A549 (cell line): ENCODE data around the gene HERC4. TPM values are rescaled to one million over a fixed set of nuclear protein-coding genes. Genes with fewer than 3 reads are reported as not detected.

Experiments
- ATAC-seq, 2 experiments: fragments of 200-7000 bp in 1 of 2; fragments of >200 bp in 1 of 2; cut with Nextera tagmentation in 1 of 2; cut with Tn5 transposase in 1 of 2; 3 replicates each; pipeline versions ENCODE4 v1.8.0 to v1.9.1; 2018 to 2020; ENCODE audit warnings: mild to moderate bottlenecking in 1 of 2, moderate library complexity in 1 of 2
- CTCF ChIA-PET: fragments of 300-600 bp; sonication (Branson Sonifier 250); formaldehyde crosslinking; extraction: SDS; loops from one replicate; lab custom pipeline; 2021; ENCODE audit warnings: antibody characterized with exemption, inconsistent platforms; lab: Yijun Ruan, JAX
- POLR2A ChIA-PET: fragments of 350-600 bp; formaldehyde crosslinking; extraction: SDS; loops from one replicate; lab custom pipeline; 2021; ENCODE audit warnings: antibody characterized with exemption, inconsistent platforms; lab: Yijun Ruan, JAX
- DNase-seq, 2 experiments: peaks; one replicate each; pipeline versions ENCODE4 v3.0.0 to v3.0.0-alpha.2; 2011 to 2016; ENCODE audit warnings: low read depth in 1 of 2, low spot score in 1 of 2
- FAIRE-seq: peaks from 2 replicates; lab custom pipeline; 2011; peaks lifted over from hg19 to GRCh38; lab: Jason Lieb, UNC
- H3K27ac ChIP-seq, 2 experiments: fragments of >200 bp; sonication (Bioruptor Twin); formaldehyde crosslinking; 3 replicates each; pipeline ENCODE4 v1.5.1; 2016 to 2017
- H3K4me1 ChIP-seq: fragments of >200 bp; sonication (Bioruptor Twin); formaldehyde crosslinking; 3 replicates; pipeline ENCODE4 v1.6.1; 2016
- H3K4me2 ChIP-seq: fragments of >200 bp; sonication (Bioruptor Twin); formaldehyde crosslinking; 3 replicates; pipeline ENCODE4 v1.6.1; 2016
- H3K4me3 ChIP-seq: fragments of >200 bp; sonication (Bioruptor Twin); formaldehyde crosslinking; 3 replicates; pipeline ENCODE4 v1.5.1; 2016
- H3K9me3 ChIP-seq: fragments of >200 bp; sonication (Bioruptor Twin); formaldehyde crosslinking; 3 replicates; pipeline ENCODE4 v1.6.1; 2016
- CBX8 ChIP-seq: fragments of 200-600 bp; sonication (generic); IDR thresholded peaks from 2 replicates; pipeline ENCODE4 v1.6.1; 2016
- CEBPB ChIP-seq, 2 experiments: fragments of >200 bp in 1 of 2; sonication (Bioruptor Twin) in 1 of 2; formaldehyde crosslinking in 1 of 2; IDR thresholded peaks; 2 replicates each; pipeline ENCODE4 v1.6.1; 2012 to 2016
- CHD2 ChIP-seq: fragments of 150-350 bp; IDR thresholded peaks from 2 replicates; pipeline ENCODE4 v1.6.1; 2014; ENCODE audit warnings: low read length; ENCODE audit not compliant: partially characterized antibody
- CHD4 ChIP-seq: fragments of 200-600 bp; sonication (generic); IDR thresholded peaks from 2 replicates; pipeline ENCODE4 v1.6.1; 2016; ENCODE audit warnings: antibody characterized with exemption, mild to moderate bottlenecking, borderline replicate concordance
- EP300 ChIP-seq, 2 experiments: fragments of >200 bp; sonication (Bioruptor Twin); formaldehyde crosslinking; IDR thresholded peaks; 2 replicates in 1 of 2; 3 replicates in 1 of 2; pipeline ENCODE4 v1.6.1; 2016 to 2017
- ESRRA ChIP-seq: fragments of 150-350 bp; IDR thresholded peaks from 2 replicates; pipeline ENCODE4 v1.6.1; 2014; ENCODE audit warnings: mild to moderate bottlenecking, low read length, borderline replicate concordance
- FOSB ChIP-seq: fragments of 250-450 bp; sonication (Bioruptor Pico); IDR thresholded peaks from 2 replicates; pipeline ENCODE4 v1.5.0; 2020; ENCODE audit warnings: mild to moderate bottlenecking, moderate library complexity
- FOSL2 ChIP-seq, 2 experiments: fragments of 450-650 bp in 1 of 2; fragments of >200 bp in 1 of 2; sonication (Bioruptor Twin) in 1 of 2; formaldehyde crosslinking; IDR thresholded peaks; 2 replicates each; pipeline versions ENCODE4 v1.5.0 to v1.6.1; 2016 to 2020; ENCODE audit warnings: mild to moderate bottlenecking in 1 of 2, moderate library complexity in 1 of 2
- GATA3 ChIP-seq: IDR thresholded peaks from 2 replicates; pipeline ENCODE4 v1.6.1; 2012; ENCODE audit warnings: borderline replicate concordance
- HDAC2 ChIP-seq: fragments of 200-600 bp; sonication (generic); IDR thresholded peaks from 2 replicates; pipeline ENCODE4 v1.6.1; 2016
- HOXA7 ChIP-seq: fragments of 250-450 bp; sonication (Bioruptor Pico); IDR thresholded peaks from 2 replicates; pipeline ENCODE4 v1.5.0; 2020; ENCODE audit warnings: mild to moderate bottlenecking, moderate library complexity
- JUNB ChIP-seq: fragments of >200 bp; sonication (Bioruptor Twin); formaldehyde crosslinking; IDR thresholded peaks from 2 replicates; pipeline ENCODE4 v1.6.1; 2016
- KDM5A ChIP-seq: fragments of 200-600 bp; sonication (generic); IDR thresholded peaks from 2 replicates; pipeline ENCODE4 v1.6.1; 2016; ENCODE audit warnings: antibody characterized with exemption, mild to moderate bottlenecking
- MAFK ChIP-seq: fragments of 450-650 bp; IDR thresholded peaks from 2 replicates; pipeline ENCODE4 v1.6.1; 2014; ENCODE audit not compliant: partially characterized antibody
- NPAS2 ChIP-seq: fragments of 250-450 bp; sonication (Bioruptor Pico); IDR thresholded peaks from 2 replicates; pipeline ENCODE4 v1.8.0; 2022; ENCODE audit warnings: mild to moderate bottlenecking, moderate library complexity, borderline replicate concordance
- NR3C1 ChIP-seq: fragments of >200 bp; sonication (Bioruptor Twin); formaldehyde crosslinking; IDR thresholded peaks from 3 replicates; pipeline ENCODE4 v1.6.1; 2017
- SMC3 ChIP-seq: fragments of >200 bp; sonication (Bioruptor Twin); formaldehyde crosslinking; IDR thresholded peaks from 3 replicates; pipeline ENCODE4 v1.6.1; 2018; ENCODE audit warnings: inconsistent platforms
- SREBF2 ChIP-seq: fragments of 450-650 bp; IDR thresholded peaks from 2 replicates; pipeline ENCODE4 v1.6.1; 2014; ENCODE audit warnings: mild to moderate bottlenecking, moderate library complexity
- TFCP2L1 ChIP-seq: fragments of 250-450 bp; sonication (Bioruptor Pico); IDR thresholded peaks from 2 replicates; pipeline ENCODE4 v1.5.0; 2021; ENCODE audit warnings: mild to moderate bottlenecking
- TP53 ChIP-seq: fragments of 250-450 bp; sonication (Bioruptor Pico); IDR thresholded peaks from 2 replicates; pipeline ENCODE4 v1.5.0; 2021; ENCODE audit warnings: mild to moderate bottlenecking, moderate library complexity
- ZC3H11A ChIP-seq: fragments of 450-650 bp; IDR thresholded peaks from 2 replicates; pipeline ENCODE4 v1.6.1; 2014; ENCODE audit warnings: antibody characterized with exemption, mild to moderate bottlenecking
- ZFP36 ChIP-seq: fragments of 450-650 bp; IDR thresholded peaks from 2 replicates; pipeline ENCODE4 v1.6.1; 2014; ENCODE audit warnings: borderline replicate concordance; ENCODE audit not compliant: partially characterized antibody
- WGBS: methylation state at CpG from one replicate; pipeline ENCODE4 v1.1.6; 2017; ENCODE audit errors: missing lambda C conversion rate; 5-methylcytosine and 5-hydroxymethylcytosine counted together
- polyA plus RNA-seq, 4 experiments: library from polyadenylated mRNA; depleted of rRNA in 3 of 4; stranded (reverse); fragments of >200 nt; fragmentation: RNase III in 1 of 4; extraction: RNeasy Plus Mini Kit Qiagen cat#74134 plus additional on column Dnase treatment in 1 of 4; gene quantifications; 2 replicates in 3 of 4; 3 replicates in 1 of 4; pipeline ENCODE4 v1.2.3, GENCODE V29; 2011 to 2017
- TF ChIP-seq, protein P1 (sequence below): IDR thresholded peaks from 2 replicates; pipeline ENCODE4 v1.6.1; 2012
- TF ChIP-seq, protein P2 (sequence below): fragments of 250-450 bp; sonication (Bioruptor Pico); IDR thresholded peaks from 2 replicates; pipeline ENCODE4 v1.5.0; 2020; ENCODE audit warnings: low read depth, mild to moderate bottlenecking, moderate library complexity
- TF ChIP-seq, protein P3 (sequence below): fragments of 250-450 bp; sonication (Bioruptor Pico); IDR thresholded peaks from 2 replicates; pipeline ENCODE4 v1.5.0; 2021; ENCODE audit warnings: mild to moderate bottlenecking, moderate library complexity, borderline replicate concordance
- TF ChIP-seq, protein P4 (sequence below): fragments of 450-650 bp; IDR thresholded peaks from 2 replicates; pipeline ENCODE4 v1.6.1; 2014; ENCODE audit warnings: antibody characterized with exemption
- TF ChIP-seq, protein P5 (sequence below): fragments of 150-350 bp; IDR thresholded peaks from 2 replicates; pipeline ENCODE4 v1.6.1; 2014; ENCODE audit warnings: low read depth, mild to moderate bottlenecking, low read length

HERC4 gene
- polyA plus RNA-seq, 2 of the 4 experiments (the other 2 are of a cell fraction) = 43.2 to 51.3 TPM

DNA sequence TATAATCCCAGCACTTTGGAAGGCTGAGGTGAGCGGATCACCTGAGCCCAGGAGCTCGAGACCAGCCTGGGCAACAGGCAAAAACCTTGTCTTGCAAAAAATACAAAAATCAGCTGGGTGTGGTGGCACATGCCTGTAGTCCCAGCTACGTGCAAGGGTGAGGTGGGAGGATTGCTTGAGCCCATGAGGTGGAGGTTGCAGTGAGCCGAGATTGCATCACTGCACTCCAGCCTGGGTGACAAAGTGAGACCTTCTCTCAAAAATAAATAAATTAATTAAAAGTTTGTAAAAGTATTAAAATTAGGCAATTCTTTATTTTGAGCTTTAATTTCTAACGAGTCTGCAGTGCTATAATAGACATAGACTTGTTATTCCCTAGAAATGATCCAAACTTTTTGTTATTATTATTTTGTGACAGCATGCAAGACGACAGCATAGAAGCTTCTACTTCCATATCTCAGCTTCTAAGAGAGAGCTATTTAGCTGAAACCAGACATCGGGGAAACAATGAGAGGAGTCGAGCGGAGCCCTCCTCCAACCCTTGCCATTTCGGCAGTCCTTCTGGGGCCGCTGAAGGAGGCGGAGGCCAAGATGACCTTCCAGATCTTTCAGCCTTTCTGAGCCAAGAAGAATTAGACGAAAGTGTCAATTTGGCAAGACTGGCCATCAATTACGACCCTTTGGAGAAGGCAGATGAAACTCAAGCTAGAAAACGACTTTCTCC, 46.1 kb upstream of the HERC4 start:
- ATAC-seq (no peak), FAIRE-seq (no peak), DNase-seq (no peak)
- TF ChIP-seq KDM5A = no peak
- TF ChIP-seq TP53 (CRISPR knock-in tag) = no peak
- no peak for TF ChIP-seq FOSB
- no peak for TF ChIP-seq JUNB
- TF ChIP-seq, protein P1, sequence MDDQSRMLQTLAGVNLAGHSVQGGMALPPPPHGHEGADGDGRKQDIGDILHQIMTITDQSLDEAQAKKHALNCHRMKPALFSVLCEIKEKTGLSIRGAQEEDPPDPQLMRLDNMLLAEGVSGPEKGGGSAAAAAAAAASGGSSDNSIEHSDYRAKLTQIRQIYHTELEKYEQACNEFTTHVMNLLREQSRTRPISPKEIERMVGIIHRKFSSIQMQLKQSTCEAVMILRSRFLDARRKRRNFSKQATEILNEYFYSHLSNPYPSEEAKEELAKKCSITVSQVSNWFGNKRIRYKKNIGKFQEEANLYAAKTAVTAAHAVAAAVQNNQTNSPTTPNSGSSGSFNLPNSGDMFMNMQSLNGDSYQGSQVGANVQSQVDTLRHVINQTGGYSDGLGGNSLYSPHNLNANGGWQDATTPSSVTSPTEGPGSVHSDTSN = no peak
- no peak for TF ChIP-seq FOSL2 (IDR thresholded peaks at IDR 0.05)
- TF ChIP-seq FOSL2 (CRISPR knock-in tag; IDR thresholded peaks at IDR 0.05) = no peak
- TF ChIP-seq ZC3H11A = no peak
- no peak for TF ChIP-seq CHD2
- no peak for TF ChIP-seq ESRRA
- TF ChIP-seq, protein P2, sequence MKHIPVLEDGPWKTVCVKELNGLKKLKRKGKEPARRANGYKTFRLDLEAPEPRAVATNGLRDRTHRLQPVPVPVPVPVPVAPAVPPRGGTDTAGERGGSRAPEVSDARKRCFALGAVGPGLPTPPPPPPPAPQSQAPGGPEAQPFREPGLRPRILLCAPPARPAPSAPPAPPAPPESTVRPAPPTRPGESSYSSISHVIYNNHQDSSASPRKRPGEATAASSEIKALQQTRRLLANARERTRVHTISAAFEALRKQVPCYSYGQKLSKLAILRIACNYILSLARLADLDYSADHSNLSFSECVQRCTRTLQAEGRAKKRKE (CRISPR knock-in tag) = no peak
- no peak for TF ChIP-seq CEBPB (IDR thresholded peaks at IDR 0.05)
- TF ChIP-seq HOXA7 (CRISPR knock-in tag) = no peak
- no peak for TF ChIP-seq MAFK
- no peak for TF ChIP-seq EP300 (IDR thresholded peaks at IDR 0.05)
- TF ChIP-seq CBX8 = no peak
- TF ChIP-seq GATA3 = no peak
- TF ChIP-seq ZFP36 = no peak
- no peak for TF ChIP-seq SMC3
- TF ChIP-seq, protein P3, sequence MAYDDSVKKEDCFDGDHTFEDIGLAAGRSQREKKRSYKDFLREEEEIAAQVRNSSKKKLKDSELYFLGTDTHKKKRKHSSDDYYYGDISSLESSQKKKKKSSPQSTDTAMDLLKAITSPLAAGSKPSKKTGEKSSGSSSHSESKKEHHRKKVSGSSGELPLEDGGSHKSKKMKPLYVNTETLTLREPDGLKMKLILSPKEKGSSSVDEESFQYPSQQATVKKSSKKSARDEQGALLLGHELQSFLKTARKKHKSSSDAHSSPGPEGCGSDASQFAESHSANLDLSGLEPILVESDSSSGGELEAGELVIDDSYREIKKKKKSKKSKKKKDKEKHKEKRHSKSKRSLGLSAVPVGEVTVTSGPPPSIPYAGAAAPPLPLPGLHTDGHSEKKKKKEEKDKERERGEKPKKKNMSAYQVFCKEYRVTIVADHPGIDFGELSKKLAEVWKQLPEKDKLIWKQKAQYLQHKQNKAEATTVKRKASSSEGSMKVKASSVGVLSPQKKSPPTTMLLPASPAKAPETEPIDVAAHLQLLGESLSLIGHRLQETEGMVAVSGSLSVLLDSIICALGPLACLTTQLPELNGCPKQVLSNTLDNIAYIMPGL (CRISPR knock-in tag) = no peak
- CTCF ChIA-PET = interaction anchor here (0.9 to 2.2 kb wide), 6 partner anchors 10 to 19 kb away, joined by 3 to 7 read pairs (median 5); partner anchors contain the start of gene MYPN
- no peak overlapping the region for H3K4me2 ChIP-seq
- no peak overlapping the region for H3K27ac ChIP-seq
- POLR2A ChIA-PET = no interaction called here
- WGBS = 89% methylated on average over 15 of the region's 15 CpGs
- H3K9me3 ChIP-seq = no peaks in the 10 kb centered on the region
- H3K4me3 ChIP-seq = no peak overlapping the region
- H3K4me1 ChIP-seq = peaks cover 16% of the 10 kb centered on the region

DNA sequence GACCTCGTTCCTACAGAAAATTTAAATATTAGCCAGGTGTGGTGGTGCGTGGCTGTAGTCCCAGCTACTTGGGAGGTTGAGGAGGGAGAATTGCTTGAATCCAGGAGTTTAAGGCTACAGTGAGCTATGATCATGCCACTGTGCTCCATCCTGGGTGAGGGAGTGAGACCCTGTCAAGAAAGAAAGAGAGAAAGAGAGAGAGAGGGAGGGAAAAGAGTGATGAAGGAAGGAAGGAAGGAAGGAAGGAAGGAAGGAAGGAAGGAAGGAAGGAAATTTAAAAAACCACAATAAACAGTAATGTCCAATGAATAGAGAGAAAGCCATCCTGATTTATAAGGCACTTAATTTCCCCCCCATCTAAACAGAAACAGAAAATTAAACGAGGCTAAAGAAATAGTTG, 43.6 kb upstream of the HERC4 start:
- Histone ChIP-seq H3K4me3 (no peak overlapping the region), H3K4me1 (no peaks in the 10 kb centered on the region), H3K9me3 (no peaks in the 10 kb centered on the region), H3K4me2 (no peak overlapping the region), H3K27ac (no peak overlapping the region)
- POLR2A ChIA-PET = no interaction called here
- TF ChIP-seq NR3C1 (no peak), ESRRA (no peak), TFCP2L1 (no peak), CHD4 (no peak), HDAC2 (no peak), EP300 (IDR thresholded peaks at IDR 0.05) (no peak), NPAS2 (CRISPR knock-in tag) (no peak), SREBF2 (no peak), HOXA7 (CRISPR knock-in tag) (no peak)
- TF ChIP-seq, protein P2 (CRISPR knock-in tag) = no peak
- TF ChIP-seq, protein P4, sequence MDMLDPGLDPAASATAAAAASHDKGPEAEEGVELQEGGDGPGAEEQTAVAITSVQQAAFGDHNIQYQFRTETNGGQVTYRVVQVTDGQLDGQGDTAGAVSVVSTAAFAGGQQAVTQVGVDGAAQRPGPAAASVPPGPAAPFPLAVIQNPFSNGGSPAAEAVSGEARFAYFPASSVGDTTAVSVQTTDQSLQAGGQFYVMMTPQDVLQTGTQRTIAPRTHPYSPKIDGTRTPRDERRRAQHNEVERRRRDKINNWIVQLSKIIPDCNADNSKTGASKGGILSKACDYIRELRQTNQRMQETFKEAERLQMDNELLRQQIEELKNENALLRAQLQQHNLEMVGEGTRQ = no peak
- TF ChIP-seq, protein P5, sequence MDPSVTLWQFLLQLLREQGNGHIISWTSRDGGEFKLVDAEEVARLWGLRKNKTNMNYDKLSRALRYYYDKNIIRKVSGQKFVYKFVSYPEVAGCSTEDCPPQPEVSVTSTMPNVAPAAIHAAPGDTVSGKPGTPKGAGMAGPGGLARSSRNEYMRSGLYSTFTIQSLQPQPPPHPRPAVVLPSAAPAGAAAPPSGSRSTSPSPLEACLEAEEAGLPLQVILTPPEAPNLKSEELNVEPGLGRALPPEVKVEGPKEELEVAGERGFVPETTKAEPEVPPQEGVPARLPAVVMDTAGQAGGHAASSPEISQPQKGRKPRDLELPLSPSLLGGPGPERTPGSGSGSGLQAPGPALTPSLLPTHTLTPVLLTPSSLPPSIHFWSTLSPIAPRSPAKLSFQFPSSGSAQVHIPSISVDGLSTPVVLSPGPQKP = no peak
- DNase-seq (no peak), FAIRE-seq (no peak), ATAC-seq (no peak)
- WGBS = 74% methylated on average over 3 of the region's 3 CpGs
- CTCF ChIA-PET = interaction anchor here (2.4 kb wide), 1 partner anchor 38 kb away, joined by 5 read pairs; no protein-coding TSS in a partner anchor
